ENCODE results near the gene MROH2A. TPM values are rescaled to one million over a fixed set of nuclear protein-coding genes. Genes with fewer than 3 reads are reported as not detected.
"Not testable (repeated sequence)": the region's sequence is repeated elsewhere in the genome, so short reads cannot be mapped to it uniquely, and the experiment has no call there.

The MROH2A gene
- total and polyA plus RNA-seq, 7 experiments from 2014 or later, result not detected

- peaks cover 0 to 28% (median 11%) of the 10 kb centered on the region in 5 donors for H3K36me3 Mint-ChIP-seq
- ChIA-PET POLR2A (no interaction called here), CTCF (no interaction called here)
- H3K4me1 ChIP-seq (ENCODE audit: control insufficient read depth in 2 of 2, insufficient read depth in 2 of 2, low read length in 2 of 2), result no peaks in the 10 kb centered on the region
- peaks cover 0 to 12% (median 5%) of the 10 kb centered on the region in 5 donors for H3K27me3 Mint-ChIP-seq
- no peak overlapping the region for H3K4me3 Mint-ChIP-seq
- H3K27ac ChIP-seq (ENCODE audit: low read depth, low read length), result no peak overlapping the region
- no peak overlapping the region for H3K27ac Mint-ChIP-seq
- DNase-seq (no peak), ATAC-seq (no peak)
- no peaks in the 10 kb centered on the region for H3K36me3 ChIP-seq (ENCODE audit: control insufficient read depth in 2 of 3, insufficient read depth in 3 of 3, low read length in 3 of 3)
- H3K4me3 ChIP-seq (ENCODE audit: low read length), result no peak overlapping the region
- H3K27me3 ChIP-seq (ENCODE audit: control insufficient read depth in 2 of 2, insufficient read depth in 2 of 2, low read length in 2 of 2), result no peaks in the 10 kb centered on the region
- peaks cover 0 to 31% (median 5%) of the 10 kb centered on the region in 7 donors for H3K4me1 Mint-ChIP-seq
- H3K9me3 ChIP-seq (ENCODE audit: control insufficient read depth in 2 of 3, low read length in 3 of 3), result no peaks in the 10 kb centered on the region
- intact Hi-C loops (cut with micrococcal nuclease), result no loop called here
- H3K9me3 Mint-ChIP-seq, result peaks cover 0 to 32% (median 2%) of the 10 kb centered on the region in 11 donors
Observed at GRCh38 chr2:233862261-233862768, 84.2 kb downstream of the MROH2A start.

GRCh38 chr2:233865838-233866237 lies 87.7 kb downstream of the MROH2A start:
- Histone ChIP-seq H3K9me3 (ENCODE audit: control insufficient read depth in 2 of 3, low read length in 3 of 3) (peaks cover 0 to 4% (median 0%) of the 10 kb centered on the region in 3 experiments), H3K27me3 (ENCODE audit: control insufficient read depth in 2 of 2, insufficient read depth in 2 of 2, low read length in 2 of 2) (no peaks in the 10 kb centered on the region), H3K36me3 (ENCODE audit: control insufficient read depth in 2 of 3, insufficient read depth in 3 of 3, low read length in 3 of 3) (no peaks in the 10 kb centered on the region), H3K4me1 (ENCODE audit: control insufficient read depth in 2 of 2, insufficient read depth in 2 of 2, low read length in 2 of 2) (no peaks in the 10 kb centered on the region), H3K4me3 (ENCODE audit: low read length) (no peak overlapping the region), H3K27ac (ENCODE audit: low read depth, low read length) (no peak overlapping the region)
- Mint-ChIP-seq H3K36me3 (peaks cover 5 to 36% (median 18%) of the 10 kb centered on the region in 5 donors), H3K4me3 (peak overlapping the region in 2 of 10 donors; percentile 6 to 29), H3K4me1 (peaks cover 3 to 29% (median 8%) of the 10 kb centered on the region in 7 donors), H3K27ac (no peak overlapping the region), H3K9me3 (peaks cover 4 to 58% (median 14%) of the 10 kb centered on the region in 11 donors), H3K27me3 (peaks cover 15 to 27% (median 16%) of the 10 kb centered on the region in 5 donors)
- DNase-seq (no peak), ATAC-seq (no peak)
- ChIA-PET POLR2A (no interaction called here), CTCF (no interaction called here)
- intact Hi-C loops (cut with micrococcal nuclease), result no loop called here

- Mint-ChIP-seq H3K27ac (no peak overlapping the region), H3K4me1 (peaks cover 3 to 29% (median 8%) of the 10 kb centered on the region in 7 donors), H3K9me3 (peaks cover 4 to 63% (median 14%) of the 10 kb centered on the region in 11 donors), H3K4me3 (peak overlapping the region in 2 of 10 donors; percentile 25 to 39), H3K36me3 (peaks cover 5 to 36% (median 18%) of the 10 kb centered on the region in 5 donors), H3K27me3 (peaks cover 18 to 28% (median 21%) of the 10 kb centered on the region in 5 donors)
- DNase-seq, result no peak
- no peak overlapping the region for H3K4me3 ChIP-seq (ENCODE audit: low read length)
- H3K27me3 ChIP-seq (ENCODE audit: control insufficient read depth in 2 of 2, insufficient read depth in 2 of 2, low read length in 2 of 2), result no peaks in the 10 kb centered on the region
- peaks cover 0 to 4% (median 0%) of the 10 kb centered on the region in 3 experiments for H3K9me3 ChIP-seq (ENCODE audit: control insufficient read depth in 2 of 3, low read length in 3 of 3)
- H3K27ac ChIP-seq (ENCODE audit: low read depth, low read length), result no peak overlapping the region
- ChIA-PET POLR2A (no interaction called here), CTCF (no interaction called here)
- intact Hi-C loops (cut with micrococcal nuclease), result no loop called here
- no peak for ATAC-seq
- no peaks in the 10 kb centered on the region for H3K36me3 ChIP-seq (ENCODE audit: control insufficient read depth in 2 of 3, insufficient read depth in 3 of 3, low read length in 3 of 3)
- H3K4me1 ChIP-seq (ENCODE audit: control insufficient read depth in 2 of 2, insufficient read depth in 2 of 2, low read length in 2 of 2), result no peaks in the 10 kb centered on the region
Observed at GRCh38 chr2:233866479-233866878, 88.3 kb downstream of the MROH2A start.

- Histone ChIP-seq H3K27ac (ENCODE audit: low read depth, low read length) (peak within 1 kb of the TSS; percentile 56), H3K36me3 (ENCODE audit: control insufficient read depth in 2 of 3, insufficient read depth in 3 of 3, low read length in 3 of 3) (no peaks in the 10 kb centered on the region), H3K27me3 (ENCODE audit: control insufficient read depth in 2 of 2, insufficient read depth in 2 of 2, low read length in 2 of 2) (no peaks in the 10 kb centered on the region), H3K4me3 (ENCODE audit: low read length) (peak within 1 kb of the TSS; percentile 73), H3K9me3 (ENCODE audit: control insufficient read depth in 2 of 3, low read length in 3 of 3) (peaks cover 0 to 4% (median 0%) of the 10 kb centered on the region in 3 experiments), H3K4me1 (ENCODE audit: control insufficient read depth in 2 of 2, insufficient read depth in 2 of 2, low read length in 2 of 2) (no peaks in the 10 kb centered on the region)
- H3K27me3 Mint-ChIP-seq, result peaks cover 23 to 34% (median 33%) of the 10 kb centered on the region in 5 donors
- H3K36me3 Mint-ChIP-seq, result peaks cover 5 to 34% (median 18%) of the 10 kb centered on the region in 5 donors
- peak; percentile 43 to 69 (median 63) for DNase-seq
- ChIA-PET POLR2A (interaction anchor here (0.7 to 0.9 kb wide), 2 partner anchors 616 to 625 kb away, joined by 3 to 6 read pairs; no protein-coding TSS in a partner anchor), CTCF (interaction anchor here (0.6 kb wide), 1 partner anchor 10 kb away, joined by 4 read pairs; no protein-coding TSS in a partner anchor)
- H3K9me3 Mint-ChIP-seq, result peaks cover 4 to 61% (median 14%) of the 10 kb centered on the region in 11 donors
- intact Hi-C loops (cut with micrococcal nuclease), result loop anchor here (1.0 kb wide), 1 partner anchor 14 kb away; the partner anchor contains the start of gene HJURP (in 2 of the 2)
- peak within 1 kb of the TSS; percentile 68 to 95 (median 86) for H3K27ac Mint-ChIP-seq
- H3K4me3 Mint-ChIP-seq, result peak within 1 kb of the TSS; percentile 83 to 98 (median 92)
- H3K4me1 Mint-ChIP-seq, result peaks cover 3 to 29% (median 8%) of the 10 kb centered on the region in 7 donors
- ATAC-seq, result peak; percentile 68
Observed at GRCh38 chr2:233867993-233868532, 89.9 kb downstream of the MROH2A start, which contains the start of gene MSL3B. Gene MSL3B, minus strand, starts transcription at chr2:233868386.

GRCh38 chr2:233871432-233871831 lies 93.3 kb downstream of the MROH2A start:
- Mint-ChIP-seq H3K9me3 (peaks cover 3 to 42% (median 19%) of the 10 kb centered on the region in 11 donors), H3K4me3 (no peak overlapping the region), H3K4me1 (peaks cover 3 to 14% (median 8%) of the 10 kb centered on the region in 7 donors), H3K36me3 (peaks cover 5 to 18% (median 14%) of the 10 kb centered on the region in 5 donors), H3K27ac (no peak overlapping the region), H3K27me3 (peaks cover 31 to 54% (median 51%) of the 10 kb centered on the region in 5 donors)
- H3K4me1 ChIP-seq (ENCODE audit: control insufficient read depth in 2 of 2, insufficient read depth in 2 of 2, low read length in 2 of 2), result no peaks in the 10 kb centered on the region
- ChIA-PET POLR2A (no interaction called here), CTCF (no interaction called here)
- peaks cover 0 to 4% (median 0%) of the 10 kb centered on the region in 3 experiments for H3K9me3 ChIP-seq (ENCODE audit: control insufficient read depth in 2 of 3, low read length in 3 of 3)
- H3K27ac ChIP-seq (ENCODE audit: low read depth, low read length), result no peak overlapping the region
- intact Hi-C loops (cut with micrococcal nuclease), result loop anchor here in 1 of 2 donors (5.0 kb wide), 1 partner anchor 241 kb away; no protein-coding TSS in a partner anchor
- no peak for ATAC-seq
- no peaks in the 10 kb centered on the region for H3K27me3 ChIP-seq (ENCODE audit: control insufficient read depth in 2 of 2, insufficient read depth in 2 of 2, low read length in 2 of 2)
- H3K4me3 ChIP-seq (ENCODE audit: low read length), result no peak overlapping the region
- DNase-seq, result no peak
- no peaks in the 10 kb centered on the region for H3K36me3 ChIP-seq (ENCODE audit: control insufficient read depth in 2 of 3, insufficient read depth in 3 of 3, low read length in 3 of 3)

GRCh38 chr2:233872125-233872524 lies 94.0 kb downstream of the MROH2A start:
- H3K27me3 Mint-ChIP-seq, result peaks cover 32 to 57% (median 51%) of the 10 kb centered on the region in 5 donors

More at GRCh38 chr2:233872125-233872524, 94.0 kb downstream of the MROH2A start:
- ATAC-seq; DNase-seq; H3K27me3 ChIP-seq (ENCODE audit: control insufficient read depth in 2 of 2, insufficient read depth in 2 of 2, low read length in 2 of 2); POLR2A ChIA-PET; H3K27ac ChIP-seq (ENCODE audit: low read depth, low read length); H3K36me3 ChIP-seq (ENCODE audit: control insufficient read depth in 2 of 3, insufficient read depth in 3 of 3, low read length in 3 of 3); H3K4me1 ChIP-seq (ENCODE audit: control insufficient read depth in 2 of 2, insufficient read depth in 2 of 2, low read length in 2 of 2); H3K4me3 Mint-ChIP-seq; H3K9me3 ChIP-seq (ENCODE audit: control insufficient read depth in 2 of 3, low read length in 3 of 3); H3K27ac Mint-ChIP-seq; CTCF ChIA-PET; H3K4me3 ChIP-seq (ENCODE audit: low read length): not testable (repeated sequence)
- Mint-ChIP-seq H3K36me3 (peaks cover under 1 to 14% (median 10%) of the 10 kb centered on the region in 5 donors), H3K4me1 (peaks cover 3 to 11% (median 8%) of the 10 kb centered on the region in 7 donors), H3K9me3 (peaks cover 3 to 36% (median 17%) of the 10 kb centered on the region in 11 donors)
- intact Hi-C loops (cut with micrococcal nuclease), result loop anchor here in 1 of 2 donors (5.0 kb wide), 1 partner anchor 240 kb away; no protein-coding TSS in a partner anchor
